A673 (cell line): ENCODE results near the gene MISP. TPM values are rescaled to one million over a fixed set of nuclear protein-coding genes. Genes with fewer than 3 reads are reported as not detected.

ENCODE experiments used
- BruUV-seq: library from RNA; stranded (reverse); fragments of 400-500 nt; replicated peaks from 2 replicates; lab custom pipeline; 2021; lab: Mats Ljungman, UMichigan
- CTCF ChIA-PET: fragments of 300-600 bp; sonication (Branson Sonifier 250); formaldehyde crosslinking; loops from one replicate; lab custom pipeline; 2022; ENCODE audit warnings: antibody characterized with exemption; lab: Charles Lee
- POLR2A ChIA-PET: fragments of 300-600 bp; sonication (Branson Sonifier 250); formaldehyde crosslinking; loops from one replicate; lab custom pipeline; 2022; ENCODE audit warnings: antibody characterized with exemption; ENCODE audit not compliant: low non-redundant PET; lab: Charles Lee
- DNase-seq: peaks from one replicate; pipeline ENCODE4 v3.0.0-alpha.2; 2015; ENCODE audit warnings: low spot score
- H3K27ac ChIP-seq: fragments of 200-600 bp; sonication (generic); 2 replicates; pipeline ENCODE4 v1.5.1; 2016; ENCODE audit warnings: mixed run types, low read depth, mild to moderate bottlenecking, mixed read lengths, antibody characterized with exemption, low read length; ENCODE audit not compliant: poor library complexity, severe bottlenecking
- H3K27me3 ChIP-seq: fragments of 200-600 bp; sonication (generic); replicated peaks from 2 replicates; pipeline ENCODE4 v1.6.1; 2017; ENCODE audit warnings: mixed run types, low read depth, mild to moderate bottlenecking, mixed read lengths, antibody characterized with exemption, low read length; ENCODE audit not compliant: insufficient read depth, poor library complexity
- H3K36me3 ChIP-seq: fragments of 200-600 bp; sonication (generic); 2 replicates; pipeline ENCODE4 v1.6.1; 2016; ENCODE audit warnings: mixed run types, mild to moderate bottlenecking, mixed read lengths, antibody characterized with exemption, low read length; ENCODE audit not compliant: insufficient read depth, poor library complexity, severe bottlenecking
- H3K4me1 ChIP-seq: fragments of 200-600 bp; sonication (generic); 2 replicates; pipeline ENCODE4 v1.6.1; 2017; ENCODE audit warnings: mixed run types, mild to moderate bottlenecking, mixed read lengths, antibody characterized with exemption, low read length; ENCODE audit not compliant: insufficient read depth, poor library complexity, severe bottlenecking
- H3K4me3 ChIP-seq: fragments of 200-600 bp; sonication (generic); 2 replicates; pipeline ENCODE4 v1.5.1; 2016; ENCODE audit warnings: low read depth, mixed run types, mild to moderate bottlenecking, mixed read lengths, low read length; ENCODE audit not compliant: poor library complexity, severe bottlenecking
- H3K9me3 ChIP-seq: fragments of 200-600 bp; sonication (generic); 2 replicates; pipeline ENCODE4 v1.6.1; 2016; ENCODE audit warnings: mixed run types, low read depth, mild to moderate bottlenecking, mixed read lengths, antibody characterized with exemption, low read length; ENCODE audit not compliant: poor library complexity, severe bottlenecking
- CTCF ChIP-seq: fragments of 300-800, 200-600 bp; sonication (generic); conservative IDR thresholded peaks from 2 replicates; pipeline ENCODE4 v1.5.1; 2017; ENCODE audit warnings: low read depth, mild to moderate bottlenecking, antibody characterized with exemption, low read length, moderate library complexity, mixed read lengths
- EZH2 ChIP-seq: fragments of 200-600 bp; sonication (generic); IDR thresholded peaks from 2 replicates; pipeline ENCODE4 v1.6.1; 2017; ENCODE audit warnings: borderline replicate concordance, low read depth, mild to moderate bottlenecking, mixed read lengths, antibody characterized with exemption, low read length; ENCODE audit not compliant: poor library complexity, severe bottlenecking
- intact Hi-C: fragments of 100-400 bp; cut with micrococcal nuclease; formaldehyde crosslinking; loops from one replicate; pipeline ENCODE4 v1.10.0; 2022; ENCODE audit not compliant: unreplicated experiment
- total RNA-seq: library from RNA; stranded (reverse); gene quantifications from 2 replicates; pipeline ENCODE4 v1.2.3, GENCODE V29; 2021

Gene MISP
- total RNA-seq, 1 experiment from 2014 or later, result 0.11 TPM

GRCh38 chr19:729965-730668 is 20.8 kb upstream of the MISP start:
- ChIA-PET CTCF (no interaction called here), POLR2A (no interaction called here)
- no peak for TF ChIP-seq EZH2
- no peak for TF ChIP-seq CTCF
- BruUV-seq, result no TSS peak
- no peaks in the 10 kb centered on the region for H3K27me3 ChIP-seq
- no peaks in the 10 kb centered on the region for H3K4me1 ChIP-seq
- H3K4me3 ChIP-seq, result no peak overlapping the region
- DNase-seq, result no peak
- no peaks in the 10 kb centered on the region for H3K36me3 ChIP-seq
- no peak overlapping the region for H3K27ac ChIP-seq
- no peaks in the 10 kb centered on the region for H3K9me3 ChIP-seq
- intact Hi-C loops, result loop anchor here (5.0 kb wide), 1 partner anchor 143 kb away; the partner anchor contains the start of gene HCN2

- Histone ChIP-seq H3K4me1 (no peaks in the 10 kb centered on the region), H3K27me3 (no peaks in the 10 kb centered on the region), H3K27ac (no peak overlapping the region), H3K36me3 (no peaks in the 10 kb centered on the region), H3K4me3 (no peak overlapping the region), H3K9me3 (no peaks in the 10 kb centered on the region)
- DNase-seq, result no peak
- intact Hi-C loops, result loop anchor here (5.0 kb wide), 1 partner anchor 144 kb away; the partner anchor contains the start of gene HCN2
- BruUV-seq, result no TSS peak
- POLR2A ChIA-PET, result no interaction called here
- no peak for TF ChIP-seq EZH2
- no peak for TF ChIP-seq CTCF
- CTCF ChIA-PET, result interaction anchor here (0.5 kb wide), 1 partner anchor 29 kb away, joined by 3 read pairs; no protein-coding TSS in a partner anchor
Observed at GRCh38 chr19:731000-731399, 19.9 kb upstream of the MISP start.

DNA sequence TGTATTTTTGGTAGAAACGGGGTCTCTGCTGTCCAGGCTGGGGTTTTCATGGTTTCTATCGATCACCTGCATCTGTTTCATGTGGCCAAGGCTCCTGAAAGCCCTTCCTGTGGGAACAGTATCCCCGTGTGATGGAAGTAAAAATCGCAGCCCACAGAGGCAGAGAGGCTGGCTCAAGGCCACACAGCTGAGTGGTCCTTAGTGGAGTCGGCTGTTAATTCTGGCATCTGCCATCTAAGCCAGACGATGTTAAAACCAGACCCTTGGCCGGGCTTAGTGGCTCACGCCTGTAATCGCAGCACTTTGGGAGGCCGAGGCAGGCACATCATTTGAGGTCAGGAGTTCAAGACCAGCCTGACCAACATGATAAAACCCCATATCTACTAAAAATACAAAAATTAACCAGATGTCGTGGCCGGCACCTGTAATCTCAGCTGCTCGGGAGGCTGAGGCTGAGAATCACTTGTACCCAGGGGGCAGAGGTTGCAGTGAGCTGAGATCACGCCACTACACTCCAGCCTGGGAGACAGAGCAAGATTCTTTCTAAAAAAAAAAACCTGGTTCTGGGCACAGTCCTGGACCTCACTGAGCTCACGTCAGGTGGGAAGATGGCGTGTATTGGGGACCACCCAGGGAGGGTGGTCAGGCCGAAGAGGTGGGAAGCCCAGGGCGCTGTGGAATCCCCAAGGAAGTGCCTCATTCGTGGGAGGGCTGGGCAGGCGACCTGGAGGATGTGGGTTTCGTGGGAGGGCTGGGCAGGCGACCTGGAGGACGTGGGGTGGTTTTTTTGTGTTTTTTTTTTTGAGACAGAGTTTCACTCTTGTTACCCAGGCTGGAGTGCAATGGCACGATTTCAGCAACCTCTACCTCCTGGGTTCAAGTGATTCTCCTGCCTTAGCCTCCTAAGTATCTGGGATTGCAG is 18.5 kb upstream of the MISP start:
- Histone ChIP-seq H3K4me3 (no peak overlapping the region), H3K4me1 (no peaks in the 10 kb centered on the region), H3K27me3 (no peaks in the 10 kb centered on the region), H3K36me3 (no peaks in the 10 kb centered on the region), H3K9me3 (no peaks in the 10 kb centered on the region), H3K27ac (no peak overlapping the region)
- CTCF ChIA-PET, result no interaction called here
- no TSS peak for BruUV-seq
- intact Hi-C loops, result loop anchor here (5.0 kb wide), 1 partner anchor 145 kb away; the partner anchor contains the start of gene HCN2
- POLR2A ChIA-PET, result no interaction called here
- no peak for TF ChIP-seq EZH2
- no peak for TF ChIP-seq CTCF
- DNase-seq, result no peak
